Stomach (tissue), 9 donors: ENCODE data around the gene C16orf78. TPM values are rescaled to one million over a fixed set of nuclear protein-coding genes. Genes with fewer than 3 reads are reported as not detected.

ENCODE experiments used
- DNase-seq, 2 donors: peaks; one replicate each; pipeline versions ENCODE4 v3.0.0 to v3.0.0-alpha.2; 2013 to 2019
- H3K27ac ChIP-seq, 5 donors: fragments of 200-600 bp in 4 of 5; sonication (generic) in 4 of 5; one replicate each; pipeline ENCODE4 v1.5.1; 2013 to 2019; ENCODE audit warnings: mild to moderate bottlenecking in 1 of 5, moderate library complexity in 1 of 5
- H3K27me3 ChIP-seq, 3 donors: fragments of 200-600 bp; sonication (generic); one replicate each; pipeline ENCODE4 v1.5.1; 2017 to 2019; ENCODE audit warnings: mixed run types in 1 of 3
- H3K36me3 ChIP-seq, 4 donors: fragments of 200-600 bp; sonication (generic); 1 replicate in 3 of 4; 2 replicates in 1 of 4; pipeline ENCODE4 v1.5.1; 2016 to 2019
- H3K4me1 ChIP-seq, 4 donors: fragments of 200-600 bp; sonication (generic); one replicate each; pipeline ENCODE4 v1.5.1; 2016 to 2019
- H3K4me3 ChIP-seq, 4 donors: fragments of 200-600 bp; sonication (generic) in 3 of 4; one replicate each; pipeline ENCODE4 v1.5.1; 2016 to 2019; ENCODE audit warnings: mild to moderate bottlenecking in 1 of 4
- H3K9me3 ChIP-seq, 4 donors: fragments of 200-600 bp; sonication (generic); one replicate each; pipeline ENCODE4 v1.5.1; 2016 to 2019
- EP300 ChIP-seq: sonication (generic); formaldehyde crosslinking; IDR thresholded peaks from one replicate; pipeline ENCODE4 v1.6.1; 2017; ENCODE audit warnings: antibody characterized with exemption
- POLR2A ChIP-seq, 4 donors: fragments of 450-650 bp; IDR thresholded peaks; one replicate each; pipeline ENCODE4 v1.6.1; 2016; ENCODE audit warnings: antibody characterized with exemption in 4 of 4, control low read depth in 2 of 4, mild to moderate bottlenecking in 1 of 4, moderate library complexity in 1 of 4
- POLR2AphosphoS5 ChIP-seq, 3 donors: sonication (generic); formaldehyde crosslinking; IDR thresholded peaks; one replicate each; pipeline ENCODE4 v1.6.1; 2016; ENCODE audit warnings: antibody characterized with exemption in 3 of 3
- WGBS, 5 donors: extraction: QIAGEN DNeasy Blood & Tissue Kit in 3 of 5; methylation state at CpG; one replicate each; pipeline versions ENCODE4 v1.1.5 to v1.1.7; 2013 to 2018; 5-methylcytosine and 5-hydroxymethylcytosine counted together
- intact Hi-C: fragments of 100-400 bp; cut with DNase I; formaldehyde crosslinking; loops from one replicate; pipeline ENCODE4 v1.15.1; 2023; ENCODE audit warnings: low total_unique reads
- polyA plus RNA-seq, 3 donors: library from polyadenylated mRNA; stranded (reverse); fragments of 200-250 nt; gene quantifications; one replicate each; pipeline ENCODE4 v1.2.3, GENCODE V29; 2013
- total RNA-seq, 5 donors: library from RNA; depleted of rRNA; stranded (reverse); fragments of >200 nt; gene quantifications; one replicate each; pipeline versions ENCODE4 v1.1.0 to v1.2.3, GENCODE V29; 2014 to 2016
- TF ChIP-seq, protein P1 (sequence below), 7 experiments: fragments of 450-650 bp in 4 of 7; fragments of 200-600 bp in 3 of 7; sonication (generic) in 3 of 7; IDR thresholded peaks; one replicate each; pipeline ENCODE4 v1.5.1; 2016 to 2019; ENCODE audit warnings: antibody characterized with exemption in 7 of 7, control low read depth in 2 of 7, mild to moderate bottlenecking in 1 of 7
- donor health status: healthy with polysubstance abuse.
- donor health status: Bipolar disorder and iron deficiency.
- donor health status: healthy.

C16orf78 gene
- total and polyA plus RNA-seq, 8 donors = not detected

DNA sequence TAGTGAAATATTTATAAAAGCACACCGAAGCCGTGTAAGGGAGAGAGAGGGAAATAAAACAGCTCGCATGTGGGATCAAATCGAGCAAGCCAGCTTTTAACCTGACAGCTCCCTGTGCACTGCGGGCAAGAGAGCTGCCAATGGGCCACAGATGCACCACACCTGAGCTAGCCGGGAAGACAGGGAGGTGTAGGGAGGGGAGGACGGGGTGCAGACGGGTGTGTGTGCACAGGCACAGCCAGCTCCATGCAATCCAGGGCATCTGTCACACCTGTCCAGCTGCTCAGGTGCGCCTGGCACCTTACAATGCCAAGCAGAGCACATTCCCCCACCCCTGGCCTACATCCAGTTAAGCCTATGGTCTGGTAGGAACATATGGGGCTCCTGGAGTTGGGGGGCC, 70.0 kb downstream of the C16orf78 start:
- no peak overlapping the region for H3K4me3 ChIP-seq
- H3K9me3 ChIP-seq = no peaks in the 10 kb centered on the region
- peaks cover 0 to 4% (median 2%) of the 10 kb centered on the region in 4 donors for H3K4me1 ChIP-seq
- no peak for DNase-seq
- intact Hi-C loops = no loop called here
- H3K36me3 ChIP-seq = no peaks in the 10 kb centered on the region
- peaks cover 0 to 20% (median 4%) of the 10 kb centered on the region in 3 donors for H3K27me3 ChIP-seq
- TF ChIP-seq, protein P1, sequence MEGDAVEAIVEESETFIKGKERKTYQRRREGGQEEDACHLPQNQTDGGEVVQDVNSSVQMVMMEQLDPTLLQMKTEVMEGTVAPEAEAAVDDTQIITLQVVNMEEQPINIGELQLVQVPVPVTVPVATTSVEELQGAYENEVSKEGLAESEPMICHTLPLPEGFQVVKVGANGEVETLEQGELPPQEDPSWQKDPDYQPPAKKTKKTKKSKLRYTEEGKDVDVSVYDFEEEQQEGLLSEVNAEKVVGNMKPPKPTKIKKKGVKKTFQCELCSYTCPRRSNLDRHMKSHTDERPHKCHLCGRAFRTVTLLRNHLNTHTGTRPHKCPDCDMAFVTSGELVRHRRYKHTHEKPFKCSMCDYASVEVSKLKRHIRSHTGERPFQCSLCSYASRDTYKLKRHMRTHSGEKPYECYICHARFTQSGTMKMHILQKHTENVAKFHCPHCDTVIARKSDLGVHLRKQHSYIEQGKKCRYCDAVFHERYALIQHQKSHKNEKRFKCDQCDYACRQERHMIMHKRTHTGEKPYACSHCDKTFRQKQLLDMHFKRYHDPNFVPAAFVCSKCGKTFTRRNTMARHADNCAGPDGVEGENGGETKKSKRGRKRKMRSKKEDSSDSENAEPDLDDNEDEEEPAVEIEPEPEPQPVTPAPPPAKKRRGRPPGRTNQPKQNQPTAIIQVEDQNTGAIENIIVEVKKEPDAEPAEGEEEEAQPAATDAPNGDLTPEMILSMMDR (IDR thresholded peaks at IDR 0.05) = no peak
- TF ChIP-seq POLR2AphosphoS5 (IDR thresholded peaks at IDR 0.05) (no peak), POLR2A (IDR thresholded peaks at IDR 0.05) (no peak), EP300 (no peak)
- WGBS, 5 donors = 61 to 80% (median 66%) methylated on average over 9 of the region's 9 CpGs
- no peak overlapping the region for H3K27ac ChIP-seq

GRCh38 chr16:49446805-49447204, 73.2 kb downstream of the C16orf78 start:
- Histone ChIP-seq H3K27ac (no peak overlapping the region), H3K27me3 (peaks cover 0 to 19% (median 0%) of the 10 kb centered on the region in 3 donors), H3K36me3 (no peaks in the 10 kb centered on the region), H3K4me1 (no peaks in the 10 kb centered on the region), H3K9me3 (no peaks in the 10 kb centered on the region), H3K4me3 (no peak overlapping the region)
- no peak for TF ChIP-seq POLR2AphosphoS5 (IDR thresholded peaks at IDR 0.05)
- no peak for TF ChIP-seq EP300
- TF ChIP-seq POLR2A (IDR thresholded peaks at IDR 0.05) = no peak
- TF ChIP-seq, protein P1 (IDR thresholded peaks at IDR 0.05) = no peak
- 73 to 90% (median 84%) methylated on average over 2 of the region's 2 CpGs for WGBS, 5 donors
- intact Hi-C loops = no loop called here
- DNase-seq = no peak

Other genes with a start within 250 kb of the C16orf78 start
- 1 to 10 TPM in 1 of 5 donors, under 1 TPM in 1, not detected in 3; 0.72 to 2.2 TPM for gene CBLN1, start 92.0 kb upstream of the C16orf78 start, total RNA-seq
- under 1 TPM in 1 of 3 donors, not detected in 2; 0.19 TPM for gene CBLN1, start 92.0 kb upstream of the C16orf78 start, polyA plus RNA-seq